HepG2 (cell line): Measurements from ENCODE around the gene NUP85. TPM values are rescaled to one million over a fixed set of nuclear protein-coding genes. Genes with fewer than 3 reads are reported as not detected.

Experiments
- ATAC-seq: fragments of 200-7000 bp; cut with Tn5 transposase; 3 replicates; pipeline ENCODE4 v1.9.1; 2020; ENCODE audit warnings: mild to moderate bottlenecking, moderate library complexity
- BruUV-seq: library from RNA; stranded (reverse); fragments of 400-500 nt; replicated peaks from 2 replicates; lab custom pipeline; 2021; lab: Mats Ljungman, UMichigan
- CTCF ChIA-PET: fragments of 300-600 bp; formaldehyde crosslinking; extraction: SDS; loops from one replicate; lab custom pipeline; 2021; ENCODE audit warnings: low total read pairs, inconsistent platforms, low intra/inter-chr PET ratio; lab: Yijun Ruan, JAX
- POLR2A ChIA-PET: fragments of 350-600 bp; sonication (Branson Sonifier 250); formaldehyde crosslinking; loops from one replicate; lab custom pipeline; 2020; ENCODE audit warnings: antibody characterized with exemption, inconsistent platforms; lab: Yijun Ruan, JAX
- DNase-seq: peaks from one replicate; pipeline ENCODE4 v3.0.0-alpha.2; 2015; ENCODE audit warnings: low spot score
- FAIRE-seq: peaks from 3 replicates; lab custom pipeline; 2011; peaks lifted over from hg19 to GRCh38; lab: Jason Lieb, UNC
- H2AFZ ChIP-seq: one replicate; pipeline ENCODE4 v1.6.1; 2011; ENCODE audit warnings: low read length, inconsistent platforms
- H3K27ac ChIP-seq: fragments of 300-600 bp; 3 replicates; pipeline ENCODE4 v1.8.0; 2011; ENCODE audit warnings: mixed run types, mild to moderate bottlenecking, mixed read lengths, low read length, inconsistent platforms; ENCODE audit not compliant: insufficient read depth; ENCODE audit errors: extremely low read length
- H3K27me3 ChIP-seq, 2 experiments: fragments of 200-600 bp in 1 of 2; 2 replicates in 1 of 2; 3 replicates in 1 of 2; pipeline versions ENCODE4 v1.6.0 to v1.8.0; 2011; ENCODE audit warnings: low read length in 2 of 2, mild to moderate bottlenecking in 2 of 2, moderate library complexity in 2 of 2, inconsistent platforms in 1 of 2; ENCODE audit not compliant: insufficient read depth in 2 of 2, control insufficient read depth in 1 of 2
- H3K36me3 ChIP-seq, 2 experiments: fragments of 200-600 bp in 1 of 2; replicated peaks in 1 of 2; 2 replicates in 1 of 2; 3 replicates in 1 of 2; pipeline versions ENCODE4 v1.5.1 to v1.8.0; 2011; ENCODE audit warnings: low read length in 2 of 2, inconsistent platforms in 1 of 2; ENCODE audit not compliant: insufficient read depth in 2 of 2, control insufficient read depth in 1 of 2
- H3K4me1 ChIP-seq: 2 replicates; pipeline ENCODE4 v1.5.1; 2012; ENCODE audit warnings: low read length, inconsistent platforms; ENCODE audit not compliant: insufficient read depth
- H3K4me2 ChIP-seq: 2 replicates; pipeline ENCODE4 v1.6.0; 2011; ENCODE audit warnings: low read depth, low read length, inconsistent platforms
- H3K4me3 ChIP-seq, 3 experiments: fragments of 200-600 bp in 1 of 3; sonication (generic), shearing (Covaris generic) in 1 of 3; replicated peaks in 1 of 3; 2 replicates each; pipeline ENCODE4 v1.5.1; 2011 to 2016; ENCODE audit warnings: low read length in 3 of 3, inconsistent platforms in 2 of 3, low read depth in 2 of 3, mild to moderate bottlenecking in 2 of 3, control low read depth in 1 of 3, mixed read lengths in 1 of 3; ENCODE audit not compliant: insufficient read depth in 1 of 3
- H3K79me2 ChIP-seq: one replicate; pipeline ENCODE4 v1.6.1; 2011; ENCODE audit warnings: low read length, inconsistent platforms; ENCODE audit not compliant: insufficient read depth
- H3K9ac ChIP-seq: 2 replicates; pipeline ENCODE4 v1.6.0; 2011; ENCODE audit warnings: mild to moderate bottlenecking, low read depth, low read length, inconsistent platforms; ENCODE audit not compliant: insufficient read depth
- H3K9me3 ChIP-seq: 2 replicates; pipeline ENCODE4 v1.5.1; 2012; ENCODE audit warnings: mild to moderate bottlenecking, low read length
- H4K20me1 ChIP-seq: 2 replicates; pipeline ENCODE4 v1.6.0; 2011; ENCODE audit warnings: inconsistent platforms, mild to moderate bottlenecking, low read length, moderate library complexity; ENCODE audit not compliant: insufficient read depth
- ATF7 ChIP-seq, 2 experiments: fragments of 450-650 bp in 1 of 2; sonication (generic) in 1 of 2; formaldehyde crosslinking in 1 of 2; IDR thresholded peaks; 2 replicates each; pipeline versions ENCODE4 v1.4.0 to v1.6.1; 2016 to 2020; ENCODE audit warnings: antibody characterized with exemption in 1 of 2, mild to moderate bottlenecking in 1 of 2, missing genetic modification reagents in 1 of 2
- DMAP1 ChIP-seq: IDR thresholded peaks from 2 replicates; pipeline ENCODE4 v1.6.1; 2016
- ELF4 ChIP-seq: sonication (generic); formaldehyde crosslinking; IDR thresholded peaks from 2 replicates; pipeline ENCODE4 v1.5.0; 2020; ENCODE audit warnings: missing genetic modification reagents, mild to moderate bottlenecking, moderate library complexity, borderline replicate concordance
- HCFC1 ChIP-seq: fragments of 150-350 bp; IDR thresholded peaks from 2 replicates; pipeline ENCODE4 v1.6.1; 2014; ENCODE audit warnings: low read depth, low read length
- IRF9 ChIP-seq: sonication (generic); formaldehyde crosslinking; IDR thresholded peaks from 2 replicates; pipeline ENCODE4 v1.8.0; 2022; ENCODE audit warnings: missing genetic modification reagents, mild to moderate bottlenecking, borderline replicate concordance
- IRX3 ChIP-seq: sonication (generic); formaldehyde crosslinking; IDR thresholded peaks from 2 replicates; pipeline ENCODE4 v1.8.1; 2023; ENCODE audit warnings: mild to moderate bottlenecking, low read depth, missing genetic modification reagents, borderline replicate concordance
- NFATC3 ChIP-seq: sonication (generic); formaldehyde crosslinking; IDR thresholded peaks from 2 replicates; pipeline ENCODE4 v1.5.1; 2020; ENCODE audit warnings: mild to moderate bottlenecking, missing genetic modification reagents
- PAF1 ChIP-seq: IDR thresholded peaks from 2 replicates; pipeline ENCODE4 v1.6.1; 2016; ENCODE audit warnings: missing genetic modification reagents, missing compliant biosample characterization
- POLR2AphosphoS2 ChIP-seq: IDR thresholded peaks from 2 replicates; pipeline ENCODE4 v1.6.1; 2011; ENCODE audit warnings: low read depth, low read length, improper control_type of control experiment
- SIN3A ChIP-seq: IDR thresholded peaks from 2 replicates; pipeline ENCODE4 v1.6.1; 2011; ENCODE audit warnings: low read depth, mild to moderate bottlenecking, control low read depth, low read length, borderline replicate concordance
- SNAI1 ChIP-seq: sonication (generic); formaldehyde crosslinking; IDR thresholded peaks from 2 replicates; pipeline ENCODE4 v1.5.0; 2020; ENCODE audit warnings: mild to moderate bottlenecking, missing genetic modification reagents, borderline replicate concordance
- STAT5B ChIP-seq: sonication (generic); formaldehyde crosslinking; IDR thresholded peaks from 2 replicates; pipeline ENCODE4 v1.4.0; 2020; ENCODE audit warnings: missing genetic modification reagents
- TEAD3 ChIP-seq: optimal IDR thresholded peaks from 2 replicates; pipeline ENCODE3; 2016; ENCODE audit warnings: borderline replicate concordance
- ZBTB33 ChIP-seq: sonication (generic); formaldehyde crosslinking; IDR thresholded peaks from 2 replicates; pipeline ENCODE4 v1.4.0; 2020; ENCODE audit warnings: missing genetic modification reagents
- ZNF124 ChIP-seq: sonication (generic); formaldehyde crosslinking; IDR thresholded peaks from 2 replicates; pipeline ENCODE4 v1.4.0; 2020; ENCODE audit warnings: missing genetic modification reagents
- ZNF17 ChIP-seq: sonication (generic); formaldehyde crosslinking; IDR thresholded peaks from 2 replicates; pipeline ENCODE4 v1.5.0; 2020; ENCODE audit warnings: mild to moderate bottlenecking, missing genetic modification reagents
- ZNF383 ChIP-seq: sonication (generic); formaldehyde crosslinking; IDR thresholded peaks from 2 replicates; pipeline ENCODE4 v1.4.0; 2020; ENCODE audit warnings: missing genetic modification reagents, mild to moderate bottlenecking, borderline replicate concordance
- ZNF546 ChIP-seq: sonication (generic); formaldehyde crosslinking; conservative IDR thresholded peaks from 2 replicates; pipeline ENCODE4 v1.8.1; 2023; ENCODE audit warnings: mild to moderate bottlenecking, missing genetic modification reagents
- ZNF558 ChIP-seq: sonication (generic); formaldehyde crosslinking; IDR thresholded peaks from 2 replicates; pipeline ENCODE4 v1.9.0; 2022; ENCODE audit warnings: mild to moderate bottlenecking, missing genetic modification reagents, borderline replicate concordance
- WGBS: methylation state at CpG from one replicate; pipeline ENCODE4 v1.1.6; 2017; ENCODE audit warnings: low lambda C conversion rate; 5-methylcytosine and 5-hydroxymethylcytosine counted together
- in situ Hi-C: cut with HindIII; loops from 2 replicates; pipeline ENCODE4 v1.10.0; 2017; ENCODE audit warnings: low pct_unique_long_range_greater_than_20kb; ENCODE audit not compliant: extremely low pct_ligation_motif_present
- intact Hi-C: fragments of 100-400 bp; cut with micrococcal nuclease; formaldehyde crosslinking; loops from one replicate; pipeline ENCODE4 v1.10.0; 2022; ENCODE audit not compliant: unreplicated experiment
- polyA plus RNA-seq, 8 experiments: library from polyadenylated mRNA; depleted of rRNA in 3 of 8; stranded (reverse) in 7 of 8; unstranded in 1 of 8; fragments of >200 nt; fragmentation: Illumina TruSeq in 4 of 8; extraction: Trizol in 4 of 8; gene quantifications; 2 replicates each; pipeline versions ENCODE4 v1.2.1 to v1.2.3, GENCODE V29; 2011 to 2016; ENCODE audit warnings: low read depth in 4 of 8, missing spikeins in 1 of 8, mixed read lengths in 1 of 8; ENCODE audit not compliant: insufficient read depth in 1 of 8
- total RNA-seq, 5 experiments: library from RNA; depleted of rRNA; stranded (reverse); fragments of >200 nt; fragmentation: Illumina TruSeq; extraction: Trizol; gene quantifications; 2 replicates each; pipeline ENCODE4 v1.2.3, GENCODE V29; 2016; ENCODE audit warnings: low read depth in 1 of 5

Gene NUP85
- total and polyA plus RNA-seq, 2 of the 13 experiments (the other 11 are each of a cell fraction or from before 2014, with no cell fraction given), result 89.1 to 124 TPM

- TF ChIP-seq ZNF17 (CRISPR knock-in tag) (no peak), ZNF124 (CRISPR knock-in tag) (no peak; the same call in 1 of the 2 replicates), ZNF558 (peak; percentile 83; the same call in 1 of the 2 replicates), ATF7 (IDR thresholded peaks at IDR 0.05) (no peak), ATF7 (CRISPR knock-in tag; IDR thresholded peaks at IDR 0.05) (0 out of 2 replicates have a peak, but pooled peaks have one; percentile 13), DMAP1 (peak; percentile 93), HCFC1 (peak; percentile 63), ZNF546 (CRISPR knock-in tag) (peak; percentile 53), NFATC3 (CRISPR knock-in tag) (peak; percentile 69; the same call in 1 of the 2 replicates)
- TF ChIP-seq, all 625 proteins: peak for 359
These were observed 56.0 kb downstream of the NUP85 start, which contains the start of the genes GGA3 and MRPS7 (continued) for GRCh38 chr17:75261336-75262111.

- peak overlapping the region; percentile 97 for H3K27ac ChIP-seq
- CTCF ChIA-PET, result no interaction called here
- WGBS, result 0% methylated on average over 20 of the region's 23 CpGs
- peaks cover 49% of the 10 kb centered on the region for H3K4me1 ChIP-seq
- H3K79me2 ChIP-seq, result peaks cover 55% of the 10 kb centered on the region
- H3K36me3 ChIP-seq, result peaks cover 13 to 29% of the 10 kb centered on the region in 2 experiments
- H4K20me1 ChIP-seq, result no peaks in the 10 kb centered on the region
- BruUV-seq, result TSS peak; percentile 73
- H3K9ac ChIP-seq, result peak overlapping the region; percentile 98
- DNase-seq (peak; percentile 34), ATAC-seq (peak; percentile 50), FAIRE-seq (no peak)
- H3K9me3 ChIP-seq, result no peaks in the 10 kb centered on the region
- H2AFZ ChIP-seq, result no peak overlapping the region
- POLR2A ChIA-PET, result interaction anchor here (0.6 to 3.7 kb wide), 25 partner anchors 9 to 389 kb away, joined by 3 to 93 read pairs (median 4); partner anchors contain the start of genes ARMC7, GRB2, HID1 and MIF4GD
- in situ Hi-C loops (no loop called here), intact Hi-C loops (no loop called here)
- H3K27me3 ChIP-seq, result no peaks in the 10 kb centered on the region; a peak in 1 of 5 replicates
- peak overlapping the region; percentile 95 for H3K4me2 ChIP-seq
- peak overlapping the region; percentile 72 to 89 (median 77) for H3K4me3 ChIP-seq
- TF ChIP-seq NFATC3 (CRISPR knock-in tag) (no peak), ZNF383 (no peak), POLR2AphosphoS2 (no peak), SNAI1 (CRISPR knock-in tag) (no peak), ZBTB33 (CRISPR knock-in tag) (no peak), SIN3A (0 out of 2 replicates have a peak, but pooled peaks have one; percentile 2), ELF4 (CRISPR knock-in tag) (no peak; the same call in 1 of the 2 replicates), IRF9 (CRISPR knock-in tag) (peak; percentile 1), STAT5B (CRISPR knock-in tag) (0 out of 2 replicates have a peak, but pooled peaks have one; percentile 0), TEAD3 (CRISPR knock-in tag) (no peak), IRX3 (CRISPR knock-in tag) (no peak), PAF1 (no peak)
These were observed 56.7 kb downstream of the NUP85 start for GRCh38 chr17:75262112-75262606.
